ENCODE results near the gene LRRC40. TPM values are rescaled to one million over a fixed set of nuclear protein-coding genes. Genes with fewer than 3 reads are reported as not detected.

The LRRC40 gene
- polyA plus RNA-seq, 3 donors: 4.3 to 6.3 (median 5.0) TPM

GRCh38 chr1:70101774-70102173 is 103.6 kb downstream of the LRRC40 start:
- H3K27ac Mint-ChIP-seq: no peak overlapping the region
- no peaks in the 10 kb centered on the region for H4K20me1 ChIP-seq (ENCODE audit: insufficient read depth, low read length)
- H3K4me3 ChIP-seq (replicated peaks in 1 of 3; ENCODE audit: low read depth in 2 of 3, low read length in 3 of 3): no peak overlapping the region
- no peak overlapping the region for H3K27ac ChIP-seq (ENCODE audit: low read depth in 1 of 2, low read length in 2 of 2)
- no peaks in the 10 kb centered on the region for H3K4me1 ChIP-seq (ENCODE audit: control insufficient read depth in 1 of 2, insufficient read depth in 2 of 2, low read length in 2 of 2)
- no peak overlapping the region for H3K9ac ChIP-seq (ENCODE audit: insufficient read depth, low read length, poor library complexity, severe bottlenecking)
- H2AFZ ChIP-seq (ENCODE audit: insufficient read depth, low read depth, low read length, poor library complexity, severe bottlenecking): no peak overlapping the region
- H3K4me1 Mint-ChIP-seq: no peaks in the 10 kb centered on the region
- TF ChIP-seq, protein P1, sequence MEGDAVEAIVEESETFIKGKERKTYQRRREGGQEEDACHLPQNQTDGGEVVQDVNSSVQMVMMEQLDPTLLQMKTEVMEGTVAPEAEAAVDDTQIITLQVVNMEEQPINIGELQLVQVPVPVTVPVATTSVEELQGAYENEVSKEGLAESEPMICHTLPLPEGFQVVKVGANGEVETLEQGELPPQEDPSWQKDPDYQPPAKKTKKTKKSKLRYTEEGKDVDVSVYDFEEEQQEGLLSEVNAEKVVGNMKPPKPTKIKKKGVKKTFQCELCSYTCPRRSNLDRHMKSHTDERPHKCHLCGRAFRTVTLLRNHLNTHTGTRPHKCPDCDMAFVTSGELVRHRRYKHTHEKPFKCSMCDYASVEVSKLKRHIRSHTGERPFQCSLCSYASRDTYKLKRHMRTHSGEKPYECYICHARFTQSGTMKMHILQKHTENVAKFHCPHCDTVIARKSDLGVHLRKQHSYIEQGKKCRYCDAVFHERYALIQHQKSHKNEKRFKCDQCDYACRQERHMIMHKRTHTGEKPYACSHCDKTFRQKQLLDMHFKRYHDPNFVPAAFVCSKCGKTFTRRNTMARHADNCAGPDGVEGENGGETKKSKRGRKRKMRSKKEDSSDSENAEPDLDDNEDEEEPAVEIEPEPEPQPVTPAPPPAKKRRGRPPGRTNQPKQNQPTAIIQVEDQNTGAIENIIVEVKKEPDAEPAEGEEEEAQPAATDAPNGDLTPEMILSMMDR (IDR thresholded peaks at IDR 0.05): no peak
- DNase-seq: no peak
- H3K4me3 Mint-ChIP-seq: no peak overlapping the region
- no peaks in the 10 kb centered on the region for H3K27me3 ChIP-seq (ENCODE audit: control insufficient read depth in 2 of 2, insufficient read depth in 2 of 2, low read length in 2 of 2)
- H3K36me3 Mint-ChIP-seq: no peaks in the 10 kb centered on the region
- intact Hi-C loops (cut with micrococcal nuclease): no loop called here
- no CpG with 5 or more reads among the region's 1 CpG for WGBS (ENCODE audit: insufficient coverage)
- H3K36me3 ChIP-seq (replicated peaks in 1 of 2; ENCODE audit: control insufficient read depth in 1 of 2, insufficient read depth in 2 of 2, low read length in 2 of 2): no peaks in the 10 kb centered on the region
- H3K4me2 ChIP-seq (replicated peaks; ENCODE audit: extremely low read depth, low read length, poor library complexity, severe bottlenecking): no peak overlapping the region
- peaks cover 0 to 2% (median 0%) of the 10 kb centered on the region in 3 donors for H3K27me3 Mint-ChIP-seq (ENCODE audit: low read depth in 3 of 3)
- no peaks in the 10 kb centered on the region for H3K79me2 ChIP-seq (ENCODE audit: insufficient read depth, low read length)
- H3K9me3 Mint-ChIP-seq: no peaks in the 10 kb centered on the region
- no peaks in the 10 kb centered on the region for H3K9me3 ChIP-seq (replicated peaks in 1 of 2; ENCODE audit: control insufficient read depth in 1 of 2, insufficient read depth in 1 of 2, low read length in 2 of 2)

DNA sequence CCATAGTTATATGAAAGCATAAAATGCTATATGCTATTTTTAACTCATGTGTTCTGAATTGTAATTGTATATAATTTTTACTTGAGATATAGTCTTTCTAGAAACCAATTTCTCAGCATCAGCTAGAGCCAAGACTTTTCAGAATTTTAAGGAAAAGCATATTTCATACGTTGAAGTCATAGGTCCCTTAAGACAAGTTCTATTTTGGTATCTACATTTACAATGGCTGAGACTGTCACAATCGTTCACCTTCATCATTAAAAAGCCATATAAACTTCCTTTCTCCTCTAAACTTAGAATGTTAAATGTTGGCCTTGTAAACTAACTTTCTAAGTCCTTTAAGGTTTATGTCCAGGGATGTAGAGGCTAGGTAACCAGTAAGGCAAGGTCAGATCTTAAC is 104.1 kb downstream of the LRRC40 start:
- Histone ChIP-seq H3K4me2 (replicated peaks; ENCODE audit: extremely low read depth, low read length, poor library complexity, severe bottlenecking) (no peak overlapping the region), H3K79me2 (ENCODE audit: insufficient read depth, low read length) (no peaks in the 10 kb centered on the region), H3K36me3 (replicated peaks in 1 of 2; ENCODE audit: control insufficient read depth in 1 of 2, insufficient read depth in 2 of 2, low read length in 2 of 2) (no peaks in the 10 kb centered on the region), H3K4me1 (ENCODE audit: control insufficient read depth in 1 of 2, insufficient read depth in 2 of 2, low read length in 2 of 2) (no peaks in the 10 kb centered on the region), H3K4me3 (replicated peaks in 1 of 3; ENCODE audit: low read depth in 2 of 3, low read length in 3 of 3) (no peak overlapping the region), H2AFZ (ENCODE audit: insufficient read depth, low read depth, low read length, poor library complexity, severe bottlenecking) (no peak overlapping the region), H3K9ac (ENCODE audit: insufficient read depth, low read length, poor library complexity, severe bottlenecking) (no peak overlapping the region), H3K27ac (ENCODE audit: low read depth in 1 of 2, low read length in 2 of 2) (no peak overlapping the region), H3K27me3 (ENCODE audit: control insufficient read depth in 2 of 2, insufficient read depth in 2 of 2, low read length in 2 of 2) (no peaks in the 10 kb centered on the region), H4K20me1 (ENCODE audit: insufficient read depth, low read length) (no peaks in the 10 kb centered on the region), H3K9me3 (replicated peaks in 1 of 2; ENCODE audit: control insufficient read depth in 1 of 2, insufficient read depth in 1 of 2, low read length in 2 of 2) (no peaks in the 10 kb centered on the region)
- Mint-ChIP-seq H3K36me3 (no peaks in the 10 kb centered on the region), H3K9me3 (no peaks in the 10 kb centered on the region), H3K27me3 (ENCODE audit: low read depth in 3 of 3) (peaks cover 0 to 2% (median 0%) of the 10 kb centered on the region in 3 donors), H3K4me1 (no peaks in the 10 kb centered on the region), H3K4me3 (no peak overlapping the region), H3K27ac (no peak overlapping the region)
- WGBS (ENCODE audit: insufficient coverage): no CpG with 5 or more reads among the region's 2 CpGs
- intact Hi-C loops (cut with micrococcal nuclease): no loop called here
- TF ChIP-seq, protein P1 (IDR thresholded peaks at IDR 0.05): no peak
- no peak for DNase-seq

Small RNA genes lying within 50 kb of the gene (small RNA-seq; reads per million reads assigned to genes)
- not detected for gene RN7SL242P (ENCODE audit: insufficient read length, low read depth)

Other genes starting within 250 kb of the LRRC40 start
- 100 to 1,000 TPM in 1 of 3 donors, 10 to 100 TPM in 2; 60.0 to 189 (median 66.5) TPM for gene SRSF11, start 15.8 kb upstream of the LRRC40 start, polyA plus RNA-seq
- gene ANKRD13C, start 149.1 kb upstream of the LRRC40 start, polyA plus RNA-seq: 1 to 10 TPM; 4.5 to 7.6 (median 6.5) TPM
- 1 to 10 TPM in 1 of 3 donors, under 1 TPM in 2; 0.16 to 1.5 (median 0.28) TPM for gene CTH, start 205.7 kb upstream of the LRRC40 start, polyA plus RNA-seq